SIG-M5 (cell line): ENCODE data around the gene CHRM1.

Experiments
- DNase-seq: peaks from one replicate; lab custom pipeline; 2025; lab: John Stamatoyannopoulos, UW

The CHRM1 gene

GRCh38 chr11:62925745-62926679 lies 4.8 kb upstream of the CHRM1 start:
- DNase-seq = no peak

- DNase-seq = no peak
These were observed 4.1 kb upstream of the CHRM1 start for GRCh38 chr11:62925308-62925707.

GRCh38 chr11:62923601-62924411 lies 2.6 kb upstream of the CHRM1 start:
- no peak for DNase-seq

GRCh38 chr11:62922653-62923431 lies 1.7 kb upstream of the CHRM1 start:
- no peak for DNase-seq

- DNase-seq = no peak
These were observed 1.0 kb upstream of the CHRM1 start for GRCh38 chr11:62922189-62922589.

GRCh38 chr11:62921573-62922188 lies 518 bp upstream of the CHRM1 start:
- DNase-seq = no peak

GRCh38 chr11:62919898-62920640 lies 1.1 kb downstream of the CHRM1 start:
- no peak for DNase-seq

- no peak for DNase-seq
These were observed 1.7 kb downstream of the CHRM1 start for GRCh38 chr11:62919476-62919875.

- DNase-seq = no peak
These were observed 2.6 kb downstream of the CHRM1 start for GRCh38 chr11:62918531-62918930.

- no peak for DNase-seq
These were observed 3.2 kb downstream of the CHRM1 start for GRCh38 chr11:62917906-62918502.

- no peak for DNase-seq
These were observed 6.7 kb downstream of the CHRM1 start for GRCh38 chr11:62914416-62914815.

GRCh38 chr11:62912268-62912667 lies 8.9 kb downstream of the CHRM1 start:
- DNase-seq = no peak

- DNase-seq = no peak
These were observed 9.7 kb downstream of the CHRM1 start for GRCh38 chr11:62911137-62912130.

- DNase-seq = no peak
These were observed 10.9 kb downstream of the CHRM1 start for GRCh38 chr11:62910141-62910882.

GRCh38 chr11:62909107-62909894 lies 11.9 kb downstream of the CHRM1 start:
- no peak for DNase-seq

- DNase-seq = no peak
These were observed 12.6 kb downstream of the CHRM1 start for GRCh38 chr11:62908468-62909072.

- DNase-seq = no peak
These were observed 15.1 kb downstream of the CHRM1 start for GRCh38 chr11:62905927-62906531.
